ENCODE results near the gene COL19A1. TPM values are rescaled to one million over a fixed set of nuclear protein-coding genes. Genes with fewer than 3 reads are reported as not detected.
A peak's percentile ranks its signal among the peaks of the same experiment; 100 is the strongest.

COL19A1 gene
- total RNA-seq, 2 donors from 2014 or later = 0.14 to 0.45 TPM

- intact Hi-C loops (cut with DNase I) = loop anchor here (10.0 kb wide), 1 partner anchor 332 kb away; no protein-coding TSS in a partner anchor
These were observed 33.8 kb upstream of the COL19A1 start for GRCh38 chr6:69832558-69832957.

GRCh38 chr6:69835414-69836179, 30.8 kb upstream of the COL19A1 start:
- no peaks in the 10 kb centered on the region for H3K9me3 ChIP-seq
- H3K27me3 ChIP-seq (replicated peaks; ENCODE audit: insufficient read depth) = no peaks in the 10 kb centered on the region
- H3K36me3 ChIP-seq = no peaks in the 10 kb centered on the region
- H3K4me3 ChIP-seq = no peak overlapping the region
- H3K27ac ChIP-seq = no peak overlapping the region
- 7% methylated on average over 5 of the region's 5 CpGs for WGBS
- intact Hi-C loops (cut with DNase I) = loop anchor here (2.0 to 10.0 kb wide), 2 partner anchors 271 to 329 kb away; no protein-coding TSS in a partner anchor
- TF ChIP-seq POLR2AphosphoS5 (IDR thresholded peaks at IDR 0.05) (no peak), CTCF (IDR thresholded peaks at IDR 0.05) (peak; percentile 10 to 73 (median 48))
- no peaks in the 10 kb centered on the region for H3K4me1 ChIP-seq (replicated peaks)
- DNase-seq (ENCODE audit: low spot score) = peak; percentile 16

More at GRCh38 chr6:69832558-69832957, 33.8 kb upstream of the COL19A1 start:
- H3K27ac ChIP-seq = no peak overlapping the region
- H3K4me1 ChIP-seq (replicated peaks) = no peaks in the 10 kb centered on the region
- no peak overlapping the region for H3K4me3 ChIP-seq
- DNase-seq (ENCODE audit: low spot score) = no peak
- no peaks in the 10 kb centered on the region for H3K9me3 ChIP-seq
- no peaks in the 10 kb centered on the region for H3K36me3 ChIP-seq
- no peak for TF ChIP-seq POLR2A (IDR thresholded peaks at IDR 0.05)
- no peak for TF ChIP-seq POLR2AphosphoS5 (IDR thresholded peaks at IDR 0.05)
- TF ChIP-seq CTCF (IDR thresholded peaks at IDR 0.05) = no peak
- no peaks in the 10 kb centered on the region for H3K27me3 ChIP-seq (replicated peaks; ENCODE audit: insufficient read depth)

- no peak for DNase-seq (ENCODE audit: low spot score)
- H3K36me3 ChIP-seq = no peaks in the 10 kb centered on the region
- intact Hi-C loops (cut with DNase I) = no loop called here
- H3K27me3 ChIP-seq (replicated peaks; ENCODE audit: insufficient read depth) = no peaks in the 10 kb centered on the region
- no peaks in the 10 kb centered on the region for H3K9me3 ChIP-seq
- WGBS = 96% methylated on average over 1 of the region's 1 CpG
- no peak overlapping the region for H3K27ac ChIP-seq
- H3K4me1 ChIP-seq (replicated peaks) = no peaks in the 10 kb centered on the region
- no peak for TF ChIP-seq POLR2A (IDR thresholded peaks at IDR 0.05)
- TF ChIP-seq POLR2AphosphoS5 (IDR thresholded peaks at IDR 0.05) = no peak
- TF ChIP-seq CTCF (IDR thresholded peaks at IDR 0.05) = no peak
- no peak overlapping the region for H3K4me3 ChIP-seq
These were observed 24.5 kb upstream of the COL19A1 start for GRCh38 chr6:69841862-69842261.

GRCh38 chr6:69843189-69843588, 23.2 kb upstream of the COL19A1 start:
- TF ChIP-seq POLR2AphosphoS5 (IDR thresholded peaks at IDR 0.05) = no peak
- no peak for TF ChIP-seq POLR2A (IDR thresholded peaks at IDR 0.05)
- no peak for TF ChIP-seq CTCF (IDR thresholded peaks at IDR 0.05)
- Histone ChIP-seq H3K27ac (no peak overlapping the region), H3K9me3 (no peaks in the 10 kb centered on the region), H3K4me1 (replicated peaks) (no peaks in the 10 kb centered on the region), H3K36me3 (no peaks in the 10 kb centered on the region), H3K27me3 (replicated peaks; ENCODE audit: insufficient read depth) (no peaks in the 10 kb centered on the region), H3K4me3 (no peak overlapping the region)
- DNase-seq (ENCODE audit: low spot score) = no peak
- intact Hi-C loops (cut with DNase I) = no loop called here
- 91% methylated on average over 1 of the region's 1 CpG for WGBS

GRCh38 chr6:69846312-69846711, 20.0 kb upstream of the COL19A1 start:
- Histone ChIP-seq H3K27me3 (replicated peaks; ENCODE audit: insufficient read depth) (no peaks in the 10 kb centered on the region), H3K9me3 (no peaks in the 10 kb centered on the region), H3K4me1 (replicated peaks) (no peaks in the 10 kb centered on the region), H3K27ac (no peak overlapping the region), H3K36me3 (no peaks in the 10 kb centered on the region), H3K4me3 (no peak overlapping the region)
- no peak for TF ChIP-seq CTCF (IDR thresholded peaks at IDR 0.05)
- TF ChIP-seq POLR2A (IDR thresholded peaks at IDR 0.05) = no peak
- no peak for TF ChIP-seq POLR2AphosphoS5 (IDR thresholded peaks at IDR 0.05)
- DNase-seq (ENCODE audit: low spot score) = no peak
- 89% methylated on average over 2 of the region's 2 CpGs for WGBS
- intact Hi-C loops (cut with DNase I) = no loop called here

Data from prostate gland (tissue), 2 donors.